Body of pancreas (tissue), 4 donors: ENCODE measurements around the gene EED.

Experiments used
- POLR2A ChIP-seq, 3 donors: fragments of 450-650 bp; IDR thresholded peaks; one replicate each; pipeline ENCODE4 v1.6.1; 2016; ENCODE audit warnings: antibody characterized with exemption in 3 of 3, mild to moderate bottlenecking in 2 of 3
- TF ChIP-seq, protein P1 (sequence below), 7 experiments: fragments of 450-650 bp in 4 of 7; fragments of 200-600 bp in 3 of 7; sonication (generic) in 3 of 7; IDR thresholded peaks; one replicate each; pipeline ENCODE4 v1.5.1; 2016 to 2019; ENCODE audit warnings: antibody characterized with exemption in 7 of 7

DNA sequence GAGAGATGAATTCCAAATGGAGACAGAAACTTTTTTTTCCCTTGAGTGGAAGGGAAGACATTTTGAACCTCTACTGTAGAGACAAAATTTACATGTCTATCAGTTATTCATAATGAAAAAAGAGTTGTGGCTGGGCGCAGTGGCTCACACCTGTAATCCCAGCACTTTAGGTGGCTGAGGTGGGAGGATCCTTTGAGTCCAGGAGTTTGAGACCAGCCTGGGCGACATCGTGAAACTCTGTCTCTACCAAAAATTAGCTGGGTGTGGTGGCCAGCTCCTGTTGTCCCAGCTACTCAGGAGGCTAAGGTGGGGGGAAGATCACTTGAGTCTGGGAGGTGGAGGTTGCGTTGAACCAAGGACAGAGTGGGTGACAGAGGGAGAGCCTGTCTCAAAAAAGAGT lies 4.1 kb downstream of the EED start:
- TF ChIP-seq, protein P1, sequence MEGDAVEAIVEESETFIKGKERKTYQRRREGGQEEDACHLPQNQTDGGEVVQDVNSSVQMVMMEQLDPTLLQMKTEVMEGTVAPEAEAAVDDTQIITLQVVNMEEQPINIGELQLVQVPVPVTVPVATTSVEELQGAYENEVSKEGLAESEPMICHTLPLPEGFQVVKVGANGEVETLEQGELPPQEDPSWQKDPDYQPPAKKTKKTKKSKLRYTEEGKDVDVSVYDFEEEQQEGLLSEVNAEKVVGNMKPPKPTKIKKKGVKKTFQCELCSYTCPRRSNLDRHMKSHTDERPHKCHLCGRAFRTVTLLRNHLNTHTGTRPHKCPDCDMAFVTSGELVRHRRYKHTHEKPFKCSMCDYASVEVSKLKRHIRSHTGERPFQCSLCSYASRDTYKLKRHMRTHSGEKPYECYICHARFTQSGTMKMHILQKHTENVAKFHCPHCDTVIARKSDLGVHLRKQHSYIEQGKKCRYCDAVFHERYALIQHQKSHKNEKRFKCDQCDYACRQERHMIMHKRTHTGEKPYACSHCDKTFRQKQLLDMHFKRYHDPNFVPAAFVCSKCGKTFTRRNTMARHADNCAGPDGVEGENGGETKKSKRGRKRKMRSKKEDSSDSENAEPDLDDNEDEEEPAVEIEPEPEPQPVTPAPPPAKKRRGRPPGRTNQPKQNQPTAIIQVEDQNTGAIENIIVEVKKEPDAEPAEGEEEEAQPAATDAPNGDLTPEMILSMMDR (IDR thresholded peaks at IDR 0.05) = no peak
- TF ChIP-seq POLR2A (IDR thresholded peaks at IDR 0.05) = no peak
